OCI-LY7 (cell line): ENCODE measurements around the gene PTCH2. TPM values are rescaled to one million over a fixed set of nuclear protein-coding genes. Genes with fewer than 3 reads are reported as not detected.

Source experiments
- BruUV-seq: library from RNA; stranded (reverse); fragments of 400-500 nt; replicated peaks from 2 replicates; lab custom pipeline; 2021; lab: Mats Ljungman, UMichigan
- CTCF ChIA-PET: fragments of 300-600 bp; sonication (Branson Sonifier 250); formaldehyde crosslinking; loops from one replicate; lab custom pipeline; 2022; ENCODE audit warnings: antibody characterized with exemption; ENCODE audit not compliant: unreplicated experiment; lab: Charles Lee
- POLR2A ChIA-PET: fragments of 300-600 bp; sonication (Branson Sonifier 250); formaldehyde crosslinking; loops from one replicate; lab custom pipeline; 2022; ENCODE audit warnings: antibody characterized with exemption; lab: Charles Lee
- DNase-seq: peaks from one replicate; pipeline ENCODE4 v3.0.0-alpha.2; 2015; ENCODE audit warnings: low spot score
- H2AFZ ChIP-seq: fragments of 200-600 bp; sonication (generic), shearing (Covaris generic); 2 replicates; pipeline ENCODE4 v1.6.1; 2014; ENCODE audit warnings: mild to moderate bottlenecking, antibody characterized with exemption, low read length, moderate library complexity
- H3K27ac ChIP-seq: fragments of 200-600 bp; sonication (generic); 2 replicates; pipeline ENCODE4 v1.5.1; 2014; ENCODE audit warnings: mixed run types, low read depth, mild to moderate bottlenecking, moderate library complexity, low read length, inconsistent platforms; ENCODE audit not compliant: poor library complexity, severe bottlenecking
- H3K36me3 ChIP-seq: fragments of 200-600 bp; sonication (generic); 2 replicates; pipeline ENCODE4 v1.6.1; 2014; ENCODE audit warnings: mild to moderate bottlenecking, antibody characterized with exemption, low read length, moderate library complexity, mixed read lengths; ENCODE audit not compliant: insufficient read depth
- H3K4me1 ChIP-seq: fragments of 200-600 bp; sonication (generic); 2 replicates; pipeline ENCODE4 v1.5.1; 2014; ENCODE audit warnings: mild to moderate bottlenecking, low read length; ENCODE audit not compliant: insufficient read depth, poor library complexity, severe bottlenecking
- H3K4me2 ChIP-seq: fragments of 200-600 bp; sonication (generic); 2 replicates; pipeline ENCODE4 v1.6.1; 2014; ENCODE audit warnings: mild to moderate bottlenecking, low read length
- H3K4me3 ChIP-seq: fragments of 200-600 bp; sonication (generic); 2 replicates; pipeline ENCODE4 v1.5.1; 2014; ENCODE audit warnings: mild to moderate bottlenecking, low read depth, low read length; ENCODE audit not compliant: poor library complexity, severe bottlenecking
- H3K79me2 ChIP-seq: fragments of 200-600 bp; sonication (generic); 2 replicates; pipeline ENCODE4 v1.6.1; 2016; ENCODE audit warnings: low read depth, mild to moderate bottlenecking, low read length, moderate library complexity, mixed read lengths; ENCODE audit not compliant: insufficient read depth
- H3K9me2 ChIP-seq: fragments of 200-600 bp; sonication (generic); 2 replicates; pipeline ENCODE4 v1.6.1; 2016; ENCODE audit warnings: mild to moderate bottlenecking, low read length, mixed read lengths; ENCODE audit not compliant: insufficient read depth
- H3K9me3 ChIP-seq: fragments of 200-600 bp; sonication (generic); 2 replicates; pipeline ENCODE4 v1.6.1; 2014; ENCODE audit warnings: mild to moderate bottlenecking, mixed run types, low read length, mixed read lengths
- H4K20me1 ChIP-seq: fragments of 200-600 bp; sonication (generic); 2 replicates; pipeline ENCODE4 v1.6.1; 2014; ENCODE audit warnings: mild to moderate bottlenecking, antibody characterized with exemption, low read length, moderate library complexity, mixed read lengths; ENCODE audit not compliant: insufficient read depth
- CTCF ChIP-seq: fragments of 200-600 bp; sonication (generic); conservative IDR thresholded peaks from 2 replicates; pipeline ENCODE4 v1.5.1; 2014; ENCODE audit warnings: mild to moderate bottlenecking, antibody characterized with exemption, low read length, moderate library complexity, mixed read lengths
- EZH2phosphoT487 ChIP-seq: fragments of 200-600 bp; sonication (generic); IDR thresholded peaks from 2 replicates; pipeline ENCODE4 v1.6.1; 2018; ENCODE audit warnings: low read depth, borderline replicate concordance, mild to moderate bottlenecking, mixed run types, antibody characterized with exemption, low read length, moderate library complexity, mixed read lengths
- intact Hi-C: fragments of 100-400 bp; cut with micrococcal nuclease; formaldehyde crosslinking; loops from one replicate; pipeline ENCODE4 v1.10.0; 2022; ENCODE audit not compliant: unreplicated experiment
- total RNA-seq, 2 experiments: library from RNA; depleted of rRNA in 1 of 2; stranded (reverse); fragments of >200 nt in 1 of 2; shearing (Covaris generic) in 1 of 2; gene quantifications; 2 replicates each; pipeline ENCODE4 v1.2.3, GENCODE V29; 2014 to 2022

Gene PTCH2
- total RNA-seq, 2 experiments from 2014 or later, result 0.60 to 1.0 TPM

GRCh38 chr1:44835738-44836675 lies 7.0 kb downstream of the PTCH2 start:
- Histone ChIP-seq H3K4me3 (no peak overlapping the region), H3K79me2 (no peaks in the 10 kb centered on the region), H3K4me2 (no peak overlapping the region), H3K27ac (no peak overlapping the region), H2AFZ (peak overlapping the region; percentile 51; the same call in 1 of the 2 replicates), H3K36me3 (no peaks in the 10 kb centered on the region), H3K4me1 (no peaks in the 10 kb centered on the region), H3K9me2 (no peaks in the 10 kb centered on the region), H3K9me3 (no peaks in the 10 kb centered on the region), H4K20me1 (no peaks in the 10 kb centered on the region)
- CTCF ChIA-PET, result no interaction called here
- peak; percentile 94 for TF ChIP-seq CTCF
- no peak for TF ChIP-seq EZH2phosphoT487
- intact Hi-C loops, result loop anchor here (2.0 to 10.0 kb wide), 3 partner anchors 149 to 465 kb away; partner anchors contain the start of genes EIF2B3 and HECTD3
- BruUV-seq, result no TSS peak
- peak; percentile 77 for DNase-seq
- POLR2A ChIA-PET, result interaction anchor here (1.0 kb wide), 1 partner anchor 128 kb away, joined by 3 read pairs; no protein-coding TSS in a partner anchor

GRCh38 chr1:44834328-44834727 lies 8.7 kb downstream of the PTCH2 start:
- POLR2A ChIA-PET, result no interaction called here
- Histone ChIP-seq H3K4me1 (no peaks in the 10 kb centered on the region), H3K79me2 (no peaks in the 10 kb centered on the region), H4K20me1 (no peaks in the 10 kb centered on the region), H3K9me2 (no peaks in the 10 kb centered on the region), H3K36me3 (no peaks in the 10 kb centered on the region), H3K9me3 (no peaks in the 10 kb centered on the region), H3K27ac (no peak overlapping the region), H2AFZ (no peak overlapping the region), H3K4me3 (no peak overlapping the region), H3K4me2 (no peak overlapping the region)
- no TSS peak for BruUV-seq
- intact Hi-C loops, result loop anchor here (2.0 to 10.0 kb wide), 2 partner anchors 150 to 466 kb away; partner anchors contain the start of gene EIF2B3
- DNase-seq, result no peak
- TF ChIP-seq EZH2phosphoT487 (no peak), CTCF (no peak)
- CTCF ChIA-PET, result no interaction called here
